GM12872 (cell line): ENCODE measurements around the gene L3MBTL4.

Source experiments
- CTCF ChIP-seq: IDR thresholded peaks from 3 replicates; pipeline ENCODE4 v1.5.1; 2011; ENCODE audit warnings: low read depth, mild to moderate bottlenecking, low read length, moderate library complexity; ENCODE audit not compliant: insufficient read depth

Gene L3MBTL4

GRCh38 chr18:6376433-6377229, 38.1 kb downstream of the L3MBTL4 start:
- no peak for TF ChIP-seq CTCF

- no peak for TF ChIP-seq CTCF
Measured at GRCh38 chr18:6374935-6375529, 39.7 kb downstream of the L3MBTL4 start.

- no peak for TF ChIP-seq CTCF
Measured at GRCh38 chr18:6374340-6374739, 40.4 kb downstream of the L3MBTL4 start.

- no peak for TF ChIP-seq CTCF
Measured at GRCh38 chr18:6373187-6373586, 41.5 kb downstream of the L3MBTL4 start.

GRCh38 chr18:6370886-6371635, 43.6 kb downstream of the L3MBTL4 start:
- TF ChIP-seq CTCF = no peak

- no peak for TF ChIP-seq CTCF
Measured at GRCh38 chr18:6370410-6370809, 44.3 kb downstream of the L3MBTL4 start.

- no peak for TF ChIP-seq CTCF
Measured at GRCh38 chr18:6368017-6368416, 46.7 kb downstream of the L3MBTL4 start.
